SK-N-SH treated with all-trans-retinoic acid at 6 μM for 48 hours (cell line): ENCODE data around the gene PCBD1.

Experiments used
- ATAC-seq: fragments of 200-7000 bp; cut with Tn5 transposase; 3 replicates; pipeline ENCODE4 v1.9.1; 2020; ENCODE audit warnings: mild to moderate bottlenecking, moderate library complexity
- ARNTL ChIP-seq: fragments of 450-650 bp; formaldehyde crosslinking; IDR thresholded peaks from 2 replicates; pipeline ENCODE4 v1.5.0; 2020; ENCODE audit warnings: low read depth, mild to moderate bottlenecking, moderate library complexity, borderline replicate concordance
- BACH2 ChIP-seq: fragments of 250-450 bp; sonication (Bioruptor Pico); IDR thresholded peaks from 2 replicates; pipeline ENCODE4 v1.9.0; 2021; ENCODE audit warnings: mild to moderate bottlenecking, borderline replicate concordance
- CSDC2 ChIP-seq: fragments of 250-450 bp; sonication (Bioruptor Pico); IDR thresholded peaks from 2 replicates; pipeline ENCODE4 v1.5.0; 2020; ENCODE audit warnings: mild to moderate bottlenecking, moderate library complexity
- ESRRG ChIP-seq: fragments of 250-450 bp; sonication (Bioruptor Pico); IDR thresholded peaks from 2 replicates; pipeline ENCODE4 v1.6.1; 2021; ENCODE audit warnings: mild to moderate bottlenecking
- GLIS3 ChIP-seq: fragments of 250-450 bp; sonication (Bioruptor Pico); IDR thresholded peaks from 2 replicates; pipeline ENCODE4 v1.5.0; 2020; ENCODE audit warnings: mild to moderate bottlenecking, moderate library complexity
- ISL1 ChIP-seq: fragments of 250-450 bp; sonication (Bioruptor Pico); IDR thresholded peaks from 2 replicates; pipeline ENCODE4 v2.1.2; 2022; ENCODE audit warnings: mild to moderate bottlenecking, moderate library complexity
- OSR1 ChIP-seq: fragments of 250-450 bp; sonication (Bioruptor Pico); IDR thresholded peaks from 2 replicates; pipeline ENCODE4 v1.8.0; 2022; ENCODE audit warnings: moderate library complexity, mild to moderate bottlenecking, inconsistent platforms
- POU6F1 ChIP-seq: fragments of 250-450 bp; sonication (Bioruptor Pico); IDR thresholded peaks from 2 replicates; pipeline ENCODE4 v1.8.0; 2021; ENCODE audit warnings: low read depth, mild to moderate bottlenecking, moderate library complexity, borderline replicate concordance
- PPARA ChIP-seq: fragments of 250-450 bp; sonication (Bioruptor Pico); IDR thresholded peaks from 2 replicates; pipeline ENCODE4 v1.5.0; 2020; ENCODE audit warnings: mild to moderate bottlenecking, borderline replicate concordance
- RARB ChIP-seq: fragments of 250-450 bp; sonication (Bioruptor Pico); IDR thresholded peaks from 2 replicates; pipeline ENCODE4 v1.8.0; 2021; ENCODE audit warnings: mild to moderate bottlenecking, moderate library complexity
- SNAI2 ChIP-seq: fragments of 250-450 bp; sonication (Bioruptor Pico); IDR thresholded peaks from 2 replicates; pipeline ENCODE4 v1.5.0; 2020; ENCODE audit warnings: mild to moderate bottlenecking, moderate library complexity
- TCF4 ChIP-seq: fragments of 250-450 bp; sonication (Bioruptor Pico); IDR thresholded peaks from 2 replicates; pipeline ENCODE4 v1.8.0; 2021; ENCODE audit warnings: mild to moderate bottlenecking, moderate library complexity, borderline replicate concordance
- TOX ChIP-seq: fragments of 250-450 bp; sonication (Bioruptor Pico); IDR thresholded peaks from 2 replicates; pipeline ENCODE4 v1.8.0; 2021; ENCODE audit warnings: mild to moderate bottlenecking, moderate library complexity, borderline replicate concordance
- ZC3H10 ChIP-seq: fragments of 250-450 bp; sonication (Bioruptor Pico); IDR thresholded peaks from 2 replicates; pipeline ENCODE4 v1.5.1; 2021; ENCODE audit warnings: mild to moderate bottlenecking, moderate library complexity
- ZFP3 ChIP-seq: fragments of 250-450 bp; sonication (Bioruptor Pico); IDR thresholded peaks from 2 replicates; pipeline ENCODE4 v1.5.0; 2020; ENCODE audit warnings: mild to moderate bottlenecking, moderate library complexity
- ZFP30 ChIP-seq: fragments of 450-650 bp; formaldehyde crosslinking; IDR thresholded peaks from 2 replicates; pipeline ENCODE4 v1.5.0; 2022; ENCODE audit warnings: mild to moderate bottlenecking, moderate library complexity
- ZNF565 ChIP-seq: fragments of 450-650 bp; formaldehyde crosslinking; conservative IDR thresholded peaks from 2 replicates; pipeline ENCODE4 v1.5.0; 2020; ENCODE audit warnings: low read depth, mild to moderate bottlenecking, moderate library complexity
- ZNF70 ChIP-seq: fragments of 450-650 bp; formaldehyde crosslinking; IDR thresholded peaks from 2 replicates; pipeline ENCODE4 v1.5.0; 2020; ENCODE audit warnings: mild to moderate bottlenecking, moderate library complexity
- ZNF8 ChIP-seq: fragments of 450-650 bp; formaldehyde crosslinking; IDR thresholded peaks from 2 replicates; pipeline ENCODE4 v1.5.0; 2020; ENCODE audit warnings: mild to moderate bottlenecking, moderate library complexity
- TF ChIP-seq, protein P1 (sequence below): fragments of 250-450 bp; sonication (Bioruptor Pico); IDR thresholded peaks from 2 replicates; pipeline ENCODE4 v1.5.1; 2020; ENCODE audit warnings: low read depth, mild to moderate bottlenecking, moderate library complexity
- TF ChIP-seq, protein P2 (sequence below): fragments of 250-450 bp; sonication (Bioruptor Pico); IDR thresholded peaks from 2 replicates; pipeline ENCODE4 v1.8.0; 2020; ENCODE audit warnings: mild to moderate bottlenecking, moderate library complexity, borderline replicate concordance
- TF ChIP-seq, protein P3 (sequence below): fragments of 250-450 bp; sonication (Bioruptor Pico); IDR thresholded peaks from 2 replicates; pipeline ENCODE4 v1.5.0; 2020; ENCODE audit warnings: mild to moderate bottlenecking, moderate library complexity

PCBD1 gene

GRCh38 chr10:70889291-70889690 is 926 bp upstream of the PCBD1 start:
- no peak for TF ChIP-seq ZNF70
- ATAC-seq, result no peak

DNA sequence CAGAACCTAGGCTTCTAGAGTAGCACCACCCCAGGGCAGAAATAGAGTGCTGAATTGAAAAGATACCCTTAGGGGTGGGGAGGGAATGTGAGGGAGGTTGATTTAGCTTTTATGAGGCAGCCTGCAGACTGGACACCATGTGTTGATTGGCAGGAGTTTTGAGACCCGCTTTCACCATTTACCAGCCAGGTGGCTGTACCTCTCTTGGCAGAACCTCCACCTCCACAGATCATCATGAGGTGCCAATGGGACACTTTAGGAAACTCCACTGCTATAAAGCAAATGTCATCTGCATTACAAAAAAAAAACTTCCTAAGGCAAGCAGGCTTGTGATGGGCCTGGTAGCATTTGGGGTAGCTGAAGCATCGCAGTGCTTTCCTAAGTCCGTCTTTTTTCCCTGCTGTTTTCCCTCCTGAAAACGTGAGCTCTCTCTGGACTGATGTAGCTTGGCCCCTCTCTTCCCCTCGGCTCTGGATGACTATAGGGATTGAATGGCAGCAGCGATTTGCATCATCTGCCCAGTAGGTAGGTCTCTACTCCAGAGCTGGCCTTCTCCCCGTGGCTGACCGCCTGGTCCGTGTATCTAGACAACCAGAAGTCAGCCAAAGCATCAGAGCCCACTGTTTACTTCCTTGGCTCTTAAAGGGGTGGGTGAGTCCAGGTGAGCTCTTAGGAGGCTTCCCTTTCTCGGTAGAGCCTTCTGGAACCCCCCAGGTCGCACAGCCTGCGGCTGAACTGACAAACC is 1.3 kb downstream of the PCBD1 start:
- no peak for ATAC-seq
- TF ChIP-seq CSDC2, result no peak
- TF ChIP-seq ZNF8, result no peak
- TF ChIP-seq TCF4 (CRISPR knock-in tag), result no peak
- no peak for TF ChIP-seq SNAI2 (CRISPR knock-in tag)
- TF ChIP-seq PPARA (CRISPR knock-in tag), result no peak
- no peak for TF ChIP-seq ZNF565 (CRISPR knock-in tag)
- no peak for TF ChIP-seq ZFP30
- TF ChIP-seq, protein P1, sequence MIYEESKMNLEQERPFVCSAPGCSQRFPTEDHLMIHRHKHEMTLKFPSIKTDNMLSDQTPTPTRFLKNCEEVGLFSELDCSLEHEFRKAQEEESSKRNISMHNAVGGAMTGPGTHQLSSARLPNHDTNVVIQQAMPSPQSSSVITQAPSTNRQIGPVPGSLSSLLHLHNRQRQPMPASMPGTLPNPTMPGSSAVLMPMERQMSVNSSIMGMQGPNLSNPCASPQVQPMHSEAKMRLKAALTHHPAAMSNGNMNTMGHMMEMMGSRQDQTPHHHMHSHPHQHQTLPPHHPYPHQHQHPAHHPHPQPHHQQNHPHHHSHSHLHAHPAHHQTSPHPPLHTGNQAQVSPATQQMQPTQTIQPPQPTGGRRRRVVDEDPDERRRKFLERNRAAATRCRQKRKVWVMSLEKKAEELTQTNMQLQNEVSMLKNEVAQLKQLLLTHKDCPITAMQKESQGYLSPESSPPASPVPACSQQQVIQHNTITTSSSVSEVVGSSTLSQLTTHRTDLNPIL (CRISPR knock-in tag), result no peak
- no peak for TF ChIP-seq POU6F1 (CRISPR knock-in tag)
- no peak for TF ChIP-seq ESRRG
- no peak for TF ChIP-seq BACH2 (CRISPR knock-in tag)
- no peak for TF ChIP-seq GLIS3 (CRISPR knock-in tag)
- TF ChIP-seq, protein P2, sequence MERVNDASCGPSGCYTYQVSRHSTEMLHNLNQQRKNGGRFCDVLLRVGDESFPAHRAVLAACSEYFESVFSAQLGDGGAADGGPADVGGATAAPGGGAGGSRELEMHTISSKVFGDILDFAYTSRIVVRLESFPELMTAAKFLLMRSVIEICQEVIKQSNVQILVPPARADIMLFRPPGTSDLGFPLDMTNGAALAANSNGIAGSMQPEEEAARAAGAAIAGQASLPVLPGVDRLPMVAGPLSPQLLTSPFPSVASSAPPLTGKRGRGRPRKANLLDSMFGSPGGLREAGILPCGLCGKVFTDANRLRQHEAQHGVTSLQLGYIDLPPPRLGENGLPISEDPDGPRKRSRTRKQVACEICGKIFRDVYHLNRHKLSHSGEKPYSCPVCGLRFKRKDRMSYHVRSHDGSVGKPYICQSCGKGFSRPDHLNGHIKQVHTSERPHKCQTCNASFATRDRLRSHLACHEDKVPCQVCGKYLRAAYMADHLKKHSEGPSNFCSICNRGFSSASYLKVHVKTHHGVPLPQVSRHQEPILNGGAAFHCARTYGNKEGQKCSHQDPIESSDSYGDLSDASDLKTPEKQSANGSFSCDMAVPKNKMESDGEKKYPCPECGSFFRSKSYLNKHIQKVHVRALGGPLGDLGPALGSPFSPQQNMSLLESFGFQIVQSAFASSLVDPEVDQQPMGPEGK (CRISPR knock-in tag), result no peak
- no peak for TF ChIP-seq RARB
- TF ChIP-seq ARNTL (CRISPR knock-in tag), result no peak
- TF ChIP-seq TOX, result no peak

- no peak for ATAC-seq
- TF ChIP-seq ZNF70, result no peak
- TF ChIP-seq CSDC2, result no peak
- TF ChIP-seq PPARA (CRISPR knock-in tag), result no peak
- no peak for TF ChIP-seq GLIS3 (CRISPR knock-in tag)
- TF ChIP-seq ZC3H10, result no peak
- TF ChIP-seq ZNF8, result no peak
- TF ChIP-seq POU6F1 (CRISPR knock-in tag), result no peak
- TF ChIP-seq ISL1 (CRISPR knock-in tag), result no peak
- TF ChIP-seq ZNF565 (CRISPR knock-in tag), result no peak
- no peak for TF ChIP-seq ZFP3 (CRISPR knock-in tag)
- TF ChIP-seq, protein P3, sequence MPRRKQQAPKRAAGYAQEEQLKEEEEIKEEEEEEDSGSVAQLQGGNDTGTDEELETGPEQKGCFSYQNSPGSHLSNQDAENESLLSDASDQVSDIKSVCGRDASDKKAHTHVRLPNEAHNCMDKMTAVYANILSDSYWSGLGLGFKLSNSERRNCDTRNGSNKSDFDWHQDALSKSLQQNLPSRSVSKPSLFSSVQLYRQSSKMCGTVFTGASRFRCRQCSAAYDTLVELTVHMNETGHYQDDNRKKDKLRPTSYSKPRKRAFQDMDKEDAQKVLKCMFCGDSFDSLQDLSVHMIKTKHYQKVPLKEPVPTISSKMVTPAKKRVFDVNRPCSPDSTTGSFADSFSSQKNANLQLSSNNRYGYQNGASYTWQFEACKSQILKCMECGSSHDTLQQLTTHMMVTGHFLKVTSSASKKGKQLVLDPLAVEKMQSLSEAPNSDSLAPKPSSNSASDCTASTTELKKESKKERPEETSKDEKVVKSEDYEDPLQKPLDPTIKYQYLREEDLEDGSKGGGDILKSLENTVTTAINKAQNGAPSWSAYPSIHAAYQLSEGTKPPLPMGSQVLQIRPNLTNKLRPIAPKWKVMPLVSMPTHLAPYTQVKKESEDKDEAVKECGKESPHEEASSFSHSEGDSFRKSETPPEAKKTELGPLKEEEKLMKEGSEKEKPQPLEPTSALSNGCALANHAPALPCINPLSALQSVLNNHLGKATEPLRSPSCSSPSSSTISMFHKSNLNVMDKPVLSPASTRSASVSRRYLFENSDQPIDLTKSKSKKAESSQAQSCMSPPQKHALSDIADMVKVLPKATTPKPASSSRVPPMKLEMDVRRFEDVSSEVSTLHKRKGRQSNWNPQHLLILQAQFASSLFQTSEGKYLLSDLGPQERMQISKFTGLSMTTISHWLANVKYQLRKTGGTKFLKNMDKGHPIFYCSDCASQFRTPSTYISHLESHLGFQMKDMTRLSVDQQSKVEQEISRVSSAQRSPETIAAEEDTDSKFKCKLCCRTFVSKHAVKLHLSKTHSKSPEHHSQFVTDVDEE (CRISPR knock-in tag), result no peak
- TF ChIP-seq ESRRG, result no peak
- TF ChIP-seq BACH2 (CRISPR knock-in tag), result no peak
- no peak for TF ChIP-seq OSR1
- no peak for TF ChIP-seq ARNTL (CRISPR knock-in tag)
- TF ChIP-seq TOX, result no peak
Measured at GRCh38 chr10:70885931-70886903, 2.1 kb downstream of the PCBD1 start.
